Medulla oblongata (tissue), 1 donor: ENCODE measurements around the gene MMP28.
A peak's percentile ranks its signal among the peaks of the same experiment; 100 is the strongest.

Experiments
- DNase-seq: peaks from one replicate; pipeline ENCODE4 v3.0.0-alpha.2; 2015; ENCODE audit errors: extremely low spot score

The MMP28 gene, protein sequence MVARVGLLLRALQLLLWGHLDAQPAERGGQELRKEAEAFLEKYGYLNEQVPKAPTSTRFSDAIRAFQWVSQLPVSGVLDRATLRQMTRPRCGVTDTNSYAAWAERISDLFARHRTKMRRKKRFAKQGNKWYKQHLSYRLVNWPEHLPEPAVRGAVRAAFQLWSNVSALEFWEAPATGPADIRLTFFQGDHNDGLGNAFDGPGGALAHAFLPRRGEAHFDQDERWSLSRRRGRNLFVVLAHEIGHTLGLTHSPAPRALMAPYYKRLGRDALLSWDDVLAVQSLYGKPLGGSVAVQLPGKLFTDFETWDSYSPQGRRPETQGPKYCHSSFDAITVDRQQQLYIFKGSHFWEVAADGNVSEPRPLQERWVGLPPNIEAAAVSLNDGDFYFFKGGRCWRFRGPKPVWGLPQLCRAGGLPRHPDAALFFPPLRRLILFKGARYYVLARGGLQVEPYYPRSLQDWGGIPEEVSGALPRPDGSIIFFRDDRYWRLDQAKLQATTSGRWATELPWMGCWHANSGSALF

DNA sequence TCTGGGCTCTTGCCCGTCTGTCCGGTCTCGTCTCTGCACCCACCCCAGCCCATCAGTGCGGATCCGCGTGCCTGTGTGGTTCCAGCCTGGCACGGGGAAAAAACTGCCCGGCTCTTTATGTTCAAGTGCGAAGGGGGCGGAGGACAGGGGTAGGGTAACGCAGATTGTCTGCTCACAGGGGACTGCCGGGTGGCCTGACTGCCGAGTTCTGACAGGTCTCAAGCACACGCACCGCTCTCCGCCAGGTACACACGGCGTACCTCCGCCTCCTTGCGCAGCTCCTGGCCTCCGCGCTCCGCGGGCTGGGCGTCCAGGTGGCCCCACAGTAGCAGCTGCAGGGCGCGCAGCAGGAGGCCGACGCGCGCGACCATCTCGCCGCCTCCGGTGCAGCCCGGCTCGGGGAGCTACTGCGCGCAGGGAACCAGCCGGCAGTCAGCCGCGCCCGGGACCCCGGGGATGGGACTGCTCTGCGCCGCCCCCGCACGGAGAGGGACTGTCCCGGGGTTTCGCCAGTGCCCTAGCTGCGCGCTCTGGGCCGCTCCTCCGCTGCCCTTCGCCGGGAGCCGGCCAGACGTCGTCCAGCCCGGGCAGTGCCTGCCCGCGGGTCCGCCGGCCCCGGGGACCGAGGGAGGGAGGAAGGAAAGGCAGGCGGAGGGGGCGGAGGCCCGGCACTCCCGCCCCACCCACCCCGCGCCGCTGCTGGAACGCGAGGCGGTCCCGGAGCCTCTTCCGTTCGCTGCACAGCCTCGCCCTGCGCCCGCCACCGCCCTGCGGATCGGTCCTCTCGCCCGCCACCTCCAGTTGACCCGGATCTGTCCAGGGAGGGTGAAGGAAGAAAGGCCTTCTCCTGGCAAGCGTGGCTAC, at the start of gene MMP28:
Gene MMP28, minus strand, starts transcription at position 635 of the 864 bp plus-strand sequence. Its CDS starts 264 bp downstream, at position 371.
- DNase-seq = no peak

DNA sequence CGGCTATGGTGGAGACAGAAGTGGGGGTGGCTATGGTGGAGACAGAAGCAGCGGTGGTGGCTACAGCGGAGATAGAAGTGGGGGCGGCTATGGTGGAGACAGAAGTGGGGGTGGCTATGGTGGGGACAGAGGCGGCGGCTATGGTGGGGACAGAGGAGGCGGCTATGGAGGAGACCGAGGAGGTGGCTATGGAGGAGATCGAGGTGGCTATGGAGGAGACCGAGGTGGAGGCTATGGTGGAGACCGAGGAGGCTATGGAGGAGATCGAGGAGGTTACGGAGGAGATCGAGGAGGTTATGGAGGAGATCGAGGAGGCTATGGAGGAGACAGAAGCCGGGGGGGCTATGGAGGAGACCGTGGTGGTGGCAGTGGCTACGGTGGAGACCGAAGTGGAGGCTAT, 49.1 kb upstream of the MMP28 start:
- no peak for DNase-seq

DNA sequence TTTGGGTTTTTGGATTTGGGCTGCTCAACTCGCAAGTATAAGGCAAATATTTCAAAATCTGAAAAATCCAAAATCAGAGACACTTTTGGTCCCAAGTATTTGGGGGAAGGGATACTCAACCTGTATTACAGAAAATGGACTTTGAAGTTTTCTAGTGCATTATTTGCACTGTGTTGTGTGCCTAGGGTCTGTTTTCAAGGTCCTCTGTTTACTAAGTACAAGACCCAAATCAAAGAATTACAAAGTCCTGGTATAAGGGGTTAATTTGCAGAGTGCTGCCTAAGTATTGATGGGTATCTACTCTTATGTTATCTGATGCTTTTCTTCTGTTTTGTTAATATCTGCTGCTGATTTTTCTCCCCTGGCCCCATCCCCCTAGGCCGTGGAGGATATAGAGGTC, 48.3 kb upstream of the MMP28 start:
- no peak for DNase-seq

DNA sequence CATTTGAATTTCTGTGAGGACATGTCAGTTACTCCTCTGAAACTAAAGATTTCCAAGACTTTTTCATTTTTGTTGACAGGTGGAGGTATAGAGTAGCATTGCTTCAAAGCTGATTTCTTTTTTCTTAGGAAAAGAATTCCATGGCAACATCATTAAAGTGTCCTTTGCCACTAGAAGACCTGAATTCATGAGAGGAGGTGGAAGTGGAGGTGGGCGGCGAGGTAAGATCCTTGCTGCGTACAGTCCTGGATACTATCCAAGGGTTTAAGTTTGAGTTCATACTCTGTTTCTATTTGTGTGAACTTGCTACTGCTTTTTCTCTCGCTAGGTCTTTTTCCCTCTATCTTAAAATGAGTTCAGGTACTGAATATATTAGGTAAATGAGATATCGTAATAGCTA, 46.8 kb upstream of the MMP28 start:
- no peak for DNase-seq

DNA sequence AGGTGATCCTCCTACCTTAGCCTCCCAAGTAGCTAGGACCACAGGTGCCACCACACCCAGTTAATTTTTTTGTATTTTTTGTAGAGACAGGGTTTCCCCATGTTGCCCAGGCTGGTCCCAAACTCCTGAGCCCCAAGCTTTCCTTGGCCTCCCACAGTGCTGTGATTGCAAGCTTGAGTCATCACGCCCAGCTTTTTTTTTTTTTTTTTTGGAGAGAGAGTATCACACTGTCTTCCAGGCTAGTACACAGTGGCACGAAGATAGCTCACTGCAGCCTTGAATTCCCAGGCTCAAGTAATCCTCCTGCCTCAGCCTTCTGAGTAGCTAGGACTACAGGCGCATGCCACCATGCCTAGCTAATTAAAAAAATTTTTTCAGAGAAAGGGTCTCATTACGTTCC, 46.1 kb upstream of the MMP28 start:
- no peak for DNase-seq

DNA sequence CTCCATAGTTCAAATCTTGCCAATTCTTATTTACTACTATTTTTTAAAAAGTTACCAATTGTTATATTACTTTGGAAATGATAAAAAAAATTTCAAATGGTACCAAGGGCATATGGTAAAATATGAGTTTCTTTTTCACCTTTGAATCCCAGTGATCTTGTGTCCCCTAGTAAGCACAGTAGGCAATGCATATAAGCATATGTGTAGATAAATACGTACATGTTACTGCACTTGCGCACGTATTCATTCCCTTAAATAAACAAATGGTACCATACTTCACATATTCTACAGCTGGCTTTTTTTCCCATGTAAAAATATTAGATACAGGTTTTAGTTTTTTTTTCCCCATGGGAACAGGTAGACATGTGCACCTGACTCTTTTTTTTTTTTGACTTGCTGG, 45.7 kb upstream of the MMP28 start:
- no peak for DNase-seq

DNA sequence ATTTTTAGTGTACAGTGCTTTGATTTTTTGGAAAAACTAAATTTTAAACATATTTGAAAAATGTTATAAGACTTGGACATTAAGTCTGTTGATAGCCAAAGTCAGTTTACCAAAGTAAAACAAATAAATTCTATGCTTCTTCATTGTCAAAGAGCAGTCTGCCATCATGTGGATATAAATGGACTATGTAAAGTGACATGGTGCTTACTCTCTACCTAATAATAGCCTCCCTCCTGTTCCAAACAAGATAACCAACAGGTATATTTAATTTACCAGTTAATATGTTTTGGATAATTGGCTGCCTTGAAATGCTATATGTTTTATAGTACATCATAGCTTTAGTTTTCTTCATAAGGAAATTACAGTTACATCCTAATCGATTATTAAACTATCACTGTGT, 29.8 kb upstream of the MMP28 start:
- DNase-seq = no peak

DNA sequence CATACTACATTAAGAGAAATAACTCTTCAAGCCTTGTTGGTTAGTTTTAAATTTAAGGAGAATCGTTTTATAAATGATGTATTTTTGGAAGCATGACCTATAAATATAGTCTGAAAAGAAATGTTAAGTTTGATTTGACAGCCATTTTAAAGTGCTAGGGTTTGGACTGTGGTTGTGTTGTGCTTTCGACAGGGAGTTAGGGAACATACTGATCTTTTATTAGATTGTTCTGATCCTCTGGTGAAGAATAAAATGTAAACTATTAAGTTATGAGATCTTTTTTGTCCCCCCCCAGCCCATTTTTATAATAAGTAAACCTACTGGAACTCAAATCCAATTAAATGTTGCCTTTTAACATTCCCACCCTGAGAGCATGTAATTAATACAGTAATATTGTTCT, 25.9 kb upstream of the MMP28 start:
- no peak for DNase-seq

DNA sequence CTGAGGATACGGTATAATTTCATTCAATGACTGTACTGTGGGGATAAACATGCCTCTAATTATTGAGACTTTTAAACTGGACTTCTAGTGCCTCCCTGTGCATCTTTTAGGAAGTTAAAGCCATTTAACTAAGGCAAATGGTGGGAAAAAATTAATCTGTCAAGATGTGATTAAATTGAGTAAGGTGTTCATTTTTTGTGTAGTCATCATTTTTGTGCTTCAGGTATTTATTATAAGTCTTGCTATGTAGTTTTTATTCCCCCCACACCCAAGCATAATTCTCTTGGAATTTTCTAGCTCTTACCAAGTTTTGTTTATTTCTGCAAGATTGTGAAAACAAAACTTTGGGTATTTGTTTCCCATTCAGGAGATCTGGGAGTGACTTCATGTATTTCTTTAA, 24.0 kb upstream of the MMP28 start:
- DNase-seq = no peak

DNA sequence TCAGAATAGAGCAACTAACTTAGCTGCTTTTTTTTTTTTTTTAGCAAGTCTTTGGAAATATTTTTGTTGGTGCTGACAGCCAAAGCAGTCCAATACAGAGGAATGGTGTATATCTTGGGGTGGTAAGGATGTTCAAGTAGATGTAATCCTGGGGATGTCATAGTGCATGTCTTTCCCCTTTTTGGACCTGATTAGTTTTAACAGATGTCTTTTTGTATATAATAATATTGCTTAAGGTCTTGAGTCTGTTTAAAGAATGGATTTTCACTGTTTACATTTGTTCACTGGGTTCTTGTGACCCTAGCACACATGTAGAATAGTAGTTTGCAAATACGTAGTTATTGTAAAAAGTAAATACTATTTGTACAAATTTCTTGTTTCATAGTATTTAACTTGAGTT, 21.8 kb upstream of the MMP28 start:
- DNase-seq = no peak

DNA sequence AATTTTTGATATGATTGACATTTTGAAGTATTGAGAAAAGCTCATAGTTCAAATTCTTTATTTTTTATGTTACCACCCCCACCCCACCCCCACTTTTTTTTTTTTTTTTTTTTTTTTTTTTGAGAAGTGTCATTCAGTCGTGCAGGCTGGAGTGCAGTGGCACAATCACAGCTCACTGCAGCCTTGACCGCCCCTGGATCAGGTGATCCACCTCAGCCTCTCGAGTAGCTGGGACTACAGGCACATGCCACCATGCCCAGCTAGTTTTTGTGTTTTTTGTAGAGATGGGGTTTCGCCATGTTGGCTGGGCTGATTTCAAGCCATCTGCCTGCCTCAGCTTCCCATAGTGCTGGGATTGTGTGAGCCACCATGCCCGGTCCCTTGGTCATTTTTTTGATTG, 21.3 kb upstream of the MMP28 start:
- DNase-seq = no peak

DNA sequence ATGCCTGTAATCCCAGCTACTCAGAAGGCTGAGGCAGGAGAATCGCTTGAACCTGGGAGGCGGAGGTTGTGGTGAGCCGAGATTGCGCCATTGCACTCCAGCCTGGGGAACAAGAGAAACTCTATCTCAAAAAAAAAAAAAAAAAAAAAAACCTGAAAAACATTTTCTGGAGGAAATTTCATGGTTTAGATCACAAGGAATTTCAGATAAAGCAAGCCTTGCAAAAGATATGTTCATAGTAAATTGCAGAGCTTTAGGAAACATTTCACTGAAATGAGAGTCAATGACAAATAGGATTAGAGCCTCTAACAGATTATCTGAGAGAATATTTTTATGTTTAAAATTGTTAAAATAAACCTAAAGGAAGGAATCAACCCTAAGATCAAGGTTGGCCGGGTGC, 17.0 kb upstream of the MMP28 start:
- DNase-seq = no peak

DNA sequence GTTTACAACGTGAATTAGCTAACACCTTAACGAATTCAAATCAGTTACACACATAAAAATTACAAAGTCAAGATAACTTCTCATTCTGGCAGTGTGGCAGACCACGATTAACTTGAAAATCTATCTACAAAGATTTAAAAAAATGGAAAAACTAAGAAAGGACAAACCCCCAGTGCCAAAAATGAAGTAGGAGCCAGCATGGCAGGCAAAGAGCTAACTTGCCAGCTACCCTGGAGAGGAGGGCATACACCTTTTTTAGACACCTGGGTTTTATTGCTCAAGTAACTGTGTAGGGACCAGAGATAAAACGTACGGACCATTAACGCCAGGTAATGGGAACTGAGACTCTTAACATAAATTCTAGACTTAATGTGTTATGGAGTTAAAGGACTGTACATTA, 16.3 kb upstream of the MMP28 start:
- no peak for DNase-seq

DNA sequence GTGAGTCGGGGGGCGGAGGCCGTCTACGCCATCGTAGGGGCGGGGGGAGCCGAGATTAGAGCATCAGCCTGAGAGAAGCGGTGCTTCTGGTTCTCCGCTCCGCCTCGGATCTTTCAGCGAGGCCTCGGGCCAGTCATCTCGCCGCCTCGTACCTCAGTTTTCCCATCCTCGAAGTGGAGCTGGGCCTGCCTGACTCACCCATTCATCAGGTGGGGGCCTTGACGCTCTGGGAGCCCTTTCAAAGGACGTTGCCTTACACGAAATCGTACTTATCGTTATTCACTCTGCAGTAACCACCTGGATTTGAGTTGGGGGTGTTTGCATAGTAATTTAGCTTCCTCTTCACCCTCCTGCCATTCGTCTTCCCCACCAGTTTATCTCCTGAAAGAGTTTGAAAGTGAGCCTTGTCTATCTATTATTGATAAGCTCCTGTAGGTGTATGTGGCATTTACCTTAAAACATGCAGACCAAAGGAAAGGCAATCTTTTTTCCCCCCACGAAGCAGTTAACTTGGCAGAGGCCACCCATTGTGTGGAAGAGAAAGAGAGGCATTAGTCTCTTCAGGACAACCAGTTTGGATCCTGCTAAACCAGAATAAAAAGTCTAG, 14.5 kb upstream of the MMP28 start:
- DNase-seq = peak; percentile 26

DNA sequence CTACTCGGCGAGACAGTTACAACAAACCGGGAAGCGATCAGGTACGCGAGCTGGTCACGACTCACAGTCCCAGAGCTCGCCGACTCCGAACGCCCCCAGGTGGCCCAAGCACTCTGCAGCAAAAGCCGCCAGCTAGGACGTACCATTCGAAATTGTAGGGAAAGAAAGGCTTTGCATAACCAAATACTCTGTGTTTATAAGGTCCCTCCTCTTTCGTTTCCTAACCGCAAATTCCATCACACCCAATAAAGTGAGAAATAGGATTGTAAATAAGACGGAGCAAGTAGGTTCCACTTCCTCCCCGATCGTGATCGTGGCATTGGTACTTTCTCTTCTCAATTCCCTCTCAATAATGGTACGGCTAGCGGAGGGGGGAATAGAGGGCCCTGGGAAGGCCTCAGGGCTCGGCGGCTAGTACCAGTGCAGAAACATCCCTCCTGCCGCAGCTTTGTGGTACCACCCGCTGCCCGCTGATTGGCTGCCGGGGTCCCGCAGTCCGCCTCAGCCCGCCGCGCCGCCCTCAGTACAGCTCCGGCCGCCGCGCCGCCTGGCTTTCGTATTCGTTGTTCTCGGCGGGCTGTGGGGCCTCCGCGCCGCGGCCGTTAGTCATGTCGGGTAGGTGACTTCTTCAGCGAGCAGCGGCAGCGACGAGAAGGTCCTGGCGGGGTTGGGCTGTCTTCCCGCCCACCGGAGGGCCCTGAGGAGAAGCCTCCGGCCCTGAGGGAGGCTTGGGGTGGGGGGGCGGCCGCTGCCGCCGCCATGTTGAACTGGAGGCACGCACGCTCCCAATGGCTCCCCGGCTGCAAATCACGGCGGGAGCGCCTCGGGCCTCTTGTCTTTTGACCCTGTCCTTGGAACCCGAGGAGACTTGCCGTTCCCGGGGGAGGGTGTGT, 13.8 kb upstream of the MMP28 start, which contains the start of gene TAF15:
Gene TAF15, plus strand, starts transcription at position 523 of the 893 bp plus-strand sequence. Its CDS starts 86 bp downstream, at position 609.
- DNase-seq = peak; percentile 99

DNA sequence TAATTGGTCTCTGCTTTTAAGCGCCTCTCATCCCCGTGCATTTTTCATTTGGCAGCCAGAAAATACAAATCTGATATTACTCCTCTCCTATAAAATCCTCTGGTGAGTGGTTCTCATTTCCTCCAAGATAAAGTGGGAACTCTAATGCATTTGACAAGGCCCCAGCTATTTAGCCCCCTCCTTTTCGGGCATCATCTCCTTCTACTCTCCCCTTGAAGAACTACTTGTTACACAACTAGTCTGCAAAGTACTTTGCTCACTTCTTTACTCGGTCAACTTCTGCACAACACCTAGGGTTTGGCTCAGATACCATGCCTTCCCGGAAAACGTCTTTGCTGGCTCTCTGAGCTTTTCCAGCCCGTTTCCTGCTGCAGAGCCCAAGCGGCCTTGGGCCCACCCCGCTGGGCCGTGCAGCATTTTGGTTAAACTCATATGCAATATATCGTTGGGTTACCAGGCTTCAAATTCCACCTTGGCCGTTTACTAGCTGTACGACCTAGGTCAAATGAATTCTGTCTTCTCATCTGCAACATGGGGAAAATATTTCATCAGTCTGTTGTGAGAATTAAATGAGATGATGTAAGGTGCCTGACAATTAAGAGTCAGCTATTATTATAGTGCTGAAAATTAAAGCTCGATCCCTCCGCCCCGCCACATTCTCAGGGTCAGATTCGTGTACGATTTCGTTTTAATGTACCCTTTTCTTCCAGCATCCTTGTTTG, 13.0 kb upstream of the MMP28 start:
- no peak for DNase-seq

DNA sequence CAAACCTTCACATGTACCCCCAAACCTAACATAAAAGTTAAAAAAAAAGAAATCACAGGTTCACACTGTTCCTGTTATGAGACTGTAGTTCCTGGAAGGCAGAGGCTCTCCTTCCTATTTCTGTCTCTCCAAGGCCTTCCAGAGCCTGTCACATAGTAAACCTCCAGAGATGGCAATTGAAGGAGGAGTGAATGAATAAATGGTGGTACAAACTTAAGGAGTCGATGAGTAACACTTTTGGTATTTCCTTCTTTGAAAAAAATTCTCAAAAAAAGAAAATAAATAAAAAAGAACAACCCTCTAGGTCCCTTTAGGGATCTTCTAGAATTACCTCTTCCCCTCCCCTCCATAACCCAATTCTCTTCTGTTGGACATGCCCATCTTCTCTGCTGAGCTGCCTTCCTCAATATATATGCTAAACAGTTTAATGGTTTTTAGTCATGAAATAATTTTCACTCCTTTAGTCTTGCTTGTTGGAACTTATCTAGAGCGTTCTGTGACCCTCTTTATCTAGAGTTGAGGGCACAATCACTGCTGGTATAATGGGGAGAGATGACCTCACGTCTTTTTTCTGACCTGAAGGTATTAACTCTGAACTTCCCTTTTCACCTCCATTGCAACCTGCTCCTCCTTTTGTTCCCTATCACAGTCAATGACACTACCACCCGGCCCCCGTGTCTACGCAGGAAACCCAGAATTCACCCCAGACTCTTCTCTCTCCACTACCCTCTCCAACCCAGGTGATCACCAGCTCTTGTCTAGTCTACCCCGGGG, 12.1 kb upstream of the MMP28 start:
- no peak for DNase-seq

DNA sequence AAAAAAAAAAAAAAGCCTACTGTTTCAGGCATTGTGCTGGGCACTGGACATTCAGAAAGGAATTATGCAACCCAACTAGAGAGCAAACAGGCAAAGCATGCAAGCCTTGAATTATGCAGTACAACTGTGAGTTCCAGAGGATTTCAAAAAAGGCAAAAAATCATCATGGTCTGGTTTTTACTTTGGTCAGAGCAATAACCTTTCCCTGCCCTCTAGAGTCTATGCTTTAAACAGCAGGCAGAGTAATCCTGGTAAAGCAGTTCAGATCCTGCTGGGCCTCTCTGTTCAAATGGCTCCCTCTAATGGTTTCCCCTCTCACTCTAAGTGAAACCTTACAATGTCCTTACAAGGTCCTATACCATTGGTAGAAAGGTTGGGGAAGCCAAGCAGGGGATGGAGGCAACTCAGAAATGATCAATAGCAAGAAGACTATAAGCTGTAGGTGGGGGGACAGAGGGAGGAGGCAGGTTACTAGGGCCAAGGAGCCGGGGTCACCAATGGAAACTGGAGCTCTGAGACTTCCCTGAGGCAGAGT, 9.3 kb upstream of the MMP28 start:
- peak; percentile 91 for DNase-seq

DNA sequence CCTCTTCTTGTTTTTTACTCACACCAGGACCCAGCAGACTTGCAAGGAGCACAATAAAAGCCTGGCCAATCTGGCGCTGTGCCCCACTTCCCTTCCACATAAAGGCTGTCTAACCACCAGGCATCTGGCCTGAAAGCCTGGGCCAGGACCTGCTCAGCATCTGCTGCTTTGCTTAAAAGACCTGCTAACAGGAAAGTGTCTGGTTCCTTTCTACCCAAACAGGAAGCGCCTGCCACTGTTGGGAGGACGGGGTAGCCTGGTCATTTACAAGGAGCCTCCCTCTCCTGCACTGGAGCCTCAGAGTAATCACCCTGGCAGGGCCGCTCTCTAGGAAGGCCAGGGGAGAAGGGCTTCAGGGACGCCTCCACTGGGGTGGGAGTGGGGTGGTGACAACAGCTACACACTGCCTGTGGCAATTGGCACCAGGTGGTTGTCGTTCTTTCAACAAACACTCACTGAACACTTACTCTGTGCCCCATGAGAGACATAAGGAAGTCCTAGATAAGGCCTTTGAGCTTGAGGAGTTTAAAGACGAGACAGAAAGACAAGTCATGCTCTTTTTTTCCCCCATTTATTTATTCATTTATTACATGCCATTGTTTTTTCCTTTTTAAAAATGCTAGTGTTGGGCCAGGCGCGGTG, 6.3 kb upstream of the MMP28 start:
- peak; percentile 82 for DNase-seq
